Stomach (tissue), 9 donors: ENCODE measurements around the gene MLKL. TPM values are rescaled to one million over a fixed set of nuclear protein-coding genes. Genes with fewer than 3 reads are reported as not detected.

Source experiments
- DNase-seq, 2 donors: peaks; one replicate each; pipeline versions ENCODE4 v3.0.0 to v3.0.0-alpha.2; 2013 to 2019
- H3K27ac ChIP-seq, 5 donors: fragments of 200-600 bp in 4 of 5; sonication (generic) in 4 of 5; one replicate each; pipeline ENCODE4 v1.5.1; 2013 to 2019; ENCODE audit warnings: mild to moderate bottlenecking in 1 of 5, moderate library complexity in 1 of 5
- H3K27me3 ChIP-seq, 3 donors: fragments of 200-600 bp; sonication (generic); one replicate each; pipeline ENCODE4 v1.5.1; 2017 to 2019; ENCODE audit warnings: mixed run types in 1 of 3
- H3K36me3 ChIP-seq, 4 donors: fragments of 200-600 bp; sonication (generic); 1 replicate in 3 of 4; 2 replicates in 1 of 4; pipeline ENCODE4 v1.5.1; 2016 to 2019
- H3K4me1 ChIP-seq, 4 donors: fragments of 200-600 bp; sonication (generic); one replicate each; pipeline ENCODE4 v1.5.1; 2016 to 2019
- H3K4me3 ChIP-seq, 4 donors: fragments of 200-600 bp; sonication (generic) in 3 of 4; one replicate each; pipeline ENCODE4 v1.5.1; 2016 to 2019; ENCODE audit warnings: mild to moderate bottlenecking in 1 of 4
- H3K9me3 ChIP-seq, 4 donors: fragments of 200-600 bp; sonication (generic); one replicate each; pipeline ENCODE4 v1.5.1; 2016 to 2019
- EP300 ChIP-seq: sonication (generic); formaldehyde crosslinking; IDR thresholded peaks from one replicate; pipeline ENCODE4 v1.6.1; 2017; ENCODE audit warnings: antibody characterized with exemption
- POLR2A ChIP-seq, 4 donors: fragments of 450-650 bp; IDR thresholded peaks; one replicate each; pipeline ENCODE4 v1.6.1; 2016; ENCODE audit warnings: antibody characterized with exemption in 4 of 4, control low read depth in 2 of 4, mild to moderate bottlenecking in 1 of 4, moderate library complexity in 1 of 4
- POLR2AphosphoS5 ChIP-seq, 3 donors: sonication (generic); formaldehyde crosslinking; IDR thresholded peaks; one replicate each; pipeline ENCODE4 v1.6.1; 2016; ENCODE audit warnings: antibody characterized with exemption in 3 of 3
- WGBS, 5 donors: extraction: QIAGEN DNeasy Blood & Tissue Kit in 3 of 5; methylation state at CpG; one replicate each; pipeline versions ENCODE4 v1.1.5 to v1.1.7; 2013 to 2018; 5-methylcytosine and 5-hydroxymethylcytosine counted together
- intact Hi-C: fragments of 100-400 bp; cut with DNase I; formaldehyde crosslinking; loops from one replicate; pipeline ENCODE4 v1.15.1; 2023; ENCODE audit warnings: low total_unique reads
- polyA plus RNA-seq, 3 donors: library from polyadenylated mRNA; stranded (reverse); fragments of 200-250 nt; gene quantifications; one replicate each; pipeline ENCODE4 v1.2.3, GENCODE V29; 2013
- total RNA-seq, 5 donors: library from RNA; depleted of rRNA; stranded (reverse); fragments of >200 nt; gene quantifications; one replicate each; pipeline versions ENCODE4 v1.1.0 to v1.2.3, GENCODE V29; 2014 to 2016
- TF ChIP-seq, protein P1 (sequence below), 7 experiments: fragments of 450-650 bp in 4 of 7; fragments of 200-600 bp in 3 of 7; sonication (generic) in 3 of 7; IDR thresholded peaks; one replicate each; pipeline ENCODE4 v1.5.1; 2016 to 2019; ENCODE audit warnings: antibody characterized with exemption in 7 of 7, control low read depth in 2 of 7, mild to moderate bottlenecking in 1 of 7
- donor health status: healthy with polysubstance abuse.
- donor health status: Bipolar disorder and iron deficiency.
- donor health status: healthy.

Gene MLKL
- total and polyA plus RNA-seq, 8 donors: 6.7 to 23.3 (median 10.0) TPM

DNA sequence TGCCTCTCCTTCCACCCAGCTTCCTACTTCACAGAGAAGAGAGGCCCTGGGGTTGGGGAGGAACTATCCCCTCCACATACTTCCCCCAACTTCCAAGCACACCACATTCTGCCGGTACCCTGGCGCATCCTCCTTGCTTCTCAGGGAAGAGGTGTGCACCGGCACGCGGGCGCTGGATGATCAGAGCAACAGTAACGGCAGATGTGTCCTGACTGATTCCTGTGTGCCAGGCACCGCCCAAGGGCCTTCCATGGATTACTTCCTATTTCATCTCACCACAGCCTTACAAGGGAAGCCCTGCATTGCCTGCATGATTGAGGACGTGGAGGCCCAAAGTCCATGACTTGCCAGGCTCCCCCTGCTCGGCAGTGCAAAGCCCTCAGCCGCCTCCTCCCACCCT lies 21.1 kb upstream of the MLKL start:
- intact Hi-C loops: no loop called here

DNA sequence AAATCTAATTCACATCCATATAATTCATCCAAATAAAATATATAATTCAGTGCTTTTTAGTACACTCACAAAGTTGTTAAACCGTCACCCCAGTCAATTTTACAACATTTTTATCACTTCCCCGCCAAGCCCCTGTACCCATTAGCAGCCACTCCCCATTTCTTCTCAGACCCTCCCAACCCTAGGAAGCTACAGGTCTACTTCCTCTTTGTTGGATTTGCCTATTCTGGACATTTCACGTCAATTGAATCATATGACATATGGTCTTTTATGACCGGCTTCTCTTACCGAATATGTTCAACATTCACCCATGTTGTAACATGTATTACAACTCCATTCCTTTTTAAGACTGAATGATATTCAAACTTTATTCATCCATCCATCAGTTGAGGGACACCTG lies 19.9 kb upstream of the MLKL start:
- no peak for DNase-seq
- no peak overlapping the region for H3K4me3 ChIP-seq
- no peak overlapping the region for H3K27ac ChIP-seq
- WGBS, 5 donors: 76 to 90% (median 85%) methylated on average over 5 of the region's 5 CpGs
- H3K36me3 ChIP-seq: peaks cover 0 to 32% (median 12%) of the 10 kb centered on the region in 4 donors
- no peaks in the 10 kb centered on the region for H3K9me3 ChIP-seq
- no peaks in the 10 kb centered on the region for H3K27me3 ChIP-seq
- TF ChIP-seq POLR2AphosphoS5 (IDR thresholded peaks at IDR 0.05) (no peak), POLR2A (IDR thresholded peaks at IDR 0.05) (no peak), EP300 (no peak)
- TF ChIP-seq, protein P1, sequence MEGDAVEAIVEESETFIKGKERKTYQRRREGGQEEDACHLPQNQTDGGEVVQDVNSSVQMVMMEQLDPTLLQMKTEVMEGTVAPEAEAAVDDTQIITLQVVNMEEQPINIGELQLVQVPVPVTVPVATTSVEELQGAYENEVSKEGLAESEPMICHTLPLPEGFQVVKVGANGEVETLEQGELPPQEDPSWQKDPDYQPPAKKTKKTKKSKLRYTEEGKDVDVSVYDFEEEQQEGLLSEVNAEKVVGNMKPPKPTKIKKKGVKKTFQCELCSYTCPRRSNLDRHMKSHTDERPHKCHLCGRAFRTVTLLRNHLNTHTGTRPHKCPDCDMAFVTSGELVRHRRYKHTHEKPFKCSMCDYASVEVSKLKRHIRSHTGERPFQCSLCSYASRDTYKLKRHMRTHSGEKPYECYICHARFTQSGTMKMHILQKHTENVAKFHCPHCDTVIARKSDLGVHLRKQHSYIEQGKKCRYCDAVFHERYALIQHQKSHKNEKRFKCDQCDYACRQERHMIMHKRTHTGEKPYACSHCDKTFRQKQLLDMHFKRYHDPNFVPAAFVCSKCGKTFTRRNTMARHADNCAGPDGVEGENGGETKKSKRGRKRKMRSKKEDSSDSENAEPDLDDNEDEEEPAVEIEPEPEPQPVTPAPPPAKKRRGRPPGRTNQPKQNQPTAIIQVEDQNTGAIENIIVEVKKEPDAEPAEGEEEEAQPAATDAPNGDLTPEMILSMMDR (IDR thresholded peaks at IDR 0.05): no peak
- intact Hi-C loops: no loop called here
- peaks cover 0 to 3% (median 0%) of the 10 kb centered on the region in 4 donors for H3K4me1 ChIP-seq

More for the DNA sequence above, 21.1 kb upstream of the MLKL start:
- TF ChIP-seq, protein P1 (IDR thresholded peaks at IDR 0.05): no peak
- TF ChIP-seq EP300 (no peak), POLR2AphosphoS5 (IDR thresholded peaks at IDR 0.05) (no peak)
- no peak for DNase-seq
- H3K4me3 ChIP-seq: no peak overlapping the region
- no peaks in the 10 kb centered on the region for H3K27me3 ChIP-seq
- H3K27ac ChIP-seq: no peak overlapping the region
- peaks cover 0 to 3% (median 0%) of the 10 kb centered on the region in 4 donors for H3K4me1 ChIP-seq
- WGBS, 5 donors: 82 to 93% (median 90%) methylated on average over 11 of the region's 11 CpGs
- H3K36me3 ChIP-seq: peaks cover 0 to 27% (median 15%) of the 10 kb centered on the region in 4 donors
- peaks cover 0 to 3% (median 1%) of the 10 kb centered on the region in 4 donors for H3K9me3 ChIP-seq

DNA sequence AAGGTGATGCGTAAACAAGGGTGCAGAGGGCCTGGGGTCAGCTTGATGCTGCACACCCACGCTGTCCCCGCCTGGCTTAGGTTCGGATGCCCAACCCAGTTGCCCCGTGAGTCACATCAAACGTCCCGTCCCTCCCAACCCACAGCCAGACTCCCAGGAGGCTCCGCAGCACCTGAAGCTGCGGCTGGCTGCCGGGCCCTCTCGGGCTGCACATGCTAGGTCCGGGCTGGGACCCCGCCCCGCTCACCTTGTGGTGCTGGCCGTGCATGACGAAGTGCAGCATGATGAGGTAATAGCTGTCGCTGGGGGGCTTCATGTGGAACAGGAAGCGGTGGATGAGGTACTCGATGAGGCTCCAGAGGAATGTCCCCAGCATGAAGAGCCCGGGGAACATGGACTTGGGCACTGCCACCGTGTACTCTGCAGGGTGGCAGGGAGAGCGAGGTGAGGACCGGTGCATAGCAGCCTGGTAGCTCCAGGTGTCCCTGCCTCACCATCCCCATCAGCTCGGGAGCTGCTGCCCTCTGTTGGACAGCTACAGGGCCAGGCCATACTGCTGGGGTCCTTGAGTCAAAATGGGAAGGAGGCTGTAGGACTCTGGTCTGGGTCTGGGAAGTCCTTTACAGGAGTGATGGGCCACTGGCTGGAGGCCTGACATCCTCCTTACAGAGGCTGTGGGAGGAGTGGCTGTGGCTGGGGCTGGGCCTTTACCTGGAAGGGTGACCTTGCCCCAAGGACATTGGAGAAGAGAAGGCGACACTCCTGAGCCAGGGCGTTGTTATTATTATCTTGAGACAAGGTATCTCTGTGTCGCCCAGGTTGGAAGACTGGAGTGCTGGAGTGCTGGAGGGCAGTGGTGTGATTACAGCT lies 18.3 kb upstream of the MLKL start:
- no peaks in the 10 kb centered on the region for H3K27me3 ChIP-seq
- 88 to 93% (median 91%) methylated on average over 19 to 27 of the region's 27 CpGs for WGBS, 5 donors
- H3K9me3 ChIP-seq: no peaks in the 10 kb centered on the region
- H3K4me1 ChIP-seq: no peaks in the 10 kb centered on the region
- no peak for TF ChIP-seq POLR2AphosphoS5 (IDR thresholded peaks at IDR 0.05)
- TF ChIP-seq EP300: no peak
- no peak for TF ChIP-seq POLR2A (IDR thresholded peaks at IDR 0.05)
- TF ChIP-seq, protein P1 (IDR thresholded peaks at IDR 0.05): no peak
- intact Hi-C loops: no loop called here
- H3K4me3 ChIP-seq: no peak overlapping the region
- peaks cover 0 to 23% (median 9%) of the 10 kb centered on the region in 4 donors for H3K36me3 ChIP-seq
- DNase-seq: no peak
- H3K27ac ChIP-seq: no peak overlapping the region

DNA sequence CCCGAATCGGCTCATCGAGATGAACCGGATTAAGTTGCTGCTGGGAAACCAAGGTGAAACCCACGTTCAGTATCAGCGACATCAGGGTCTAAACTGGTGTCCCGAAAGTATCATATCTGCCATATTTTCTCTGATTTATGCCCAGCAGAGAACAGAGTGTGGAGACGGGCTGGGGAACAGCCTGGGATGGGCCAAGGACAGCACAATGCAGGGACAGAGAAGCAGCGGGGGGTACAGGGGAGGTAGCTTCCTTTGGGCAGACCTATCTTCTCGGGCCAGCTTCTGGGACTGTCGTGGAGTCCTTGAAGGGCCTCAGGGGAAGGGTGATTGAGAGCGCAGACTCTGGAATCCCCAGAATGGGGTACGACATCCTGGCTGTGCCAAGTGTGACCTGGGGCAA lies 17.5 kb upstream of the MLKL start:
- no peak overlapping the region for H3K4me3 ChIP-seq
- intact Hi-C loops: no loop called here
- no peak overlapping the region for H3K27ac ChIP-seq
- no peak for DNase-seq
- no peaks in the 10 kb centered on the region for H3K4me1 ChIP-seq
- no peaks in the 10 kb centered on the region for H3K27me3 ChIP-seq
- no peaks in the 10 kb centered on the region for H3K9me3 ChIP-seq
- 86 to 97% (median 93%) methylated on average over 12 to 13 of the region's 13 CpGs for WGBS, 5 donors
- TF ChIP-seq EP300: no peak
- TF ChIP-seq POLR2A (IDR thresholded peaks at IDR 0.05): no peak
- TF ChIP-seq POLR2AphosphoS5 (IDR thresholded peaks at IDR 0.05): no peak
- H3K36me3 ChIP-seq: peaks cover 0 to 21% (median 9%) of the 10 kb centered on the region in 4 donors

DNA sequence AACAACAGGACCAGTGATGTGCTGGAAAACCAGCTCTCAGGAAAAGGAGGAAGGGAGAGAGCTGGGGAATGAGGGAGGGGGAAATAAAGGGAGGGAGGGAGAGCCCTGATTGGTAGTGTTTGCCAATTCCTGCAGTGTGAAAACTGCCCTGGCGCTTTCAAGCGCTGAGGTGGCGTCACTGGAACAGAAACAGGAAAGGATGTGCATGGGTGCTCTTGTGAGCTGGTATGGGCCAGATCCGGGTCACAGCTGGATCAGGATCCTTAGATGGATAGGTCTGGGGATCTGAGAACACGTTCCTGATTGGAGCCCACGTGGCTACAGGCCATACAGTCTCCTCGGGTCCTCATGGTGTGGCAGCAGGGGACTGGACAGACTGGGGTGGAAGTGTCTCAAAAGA lies 16.7 kb upstream of the MLKL start:
- no peak for TF ChIP-seq POLR2AphosphoS5 (IDR thresholded peaks at IDR 0.05)
- TF ChIP-seq EP300: no peak
- TF ChIP-seq, protein P1 (IDR thresholded peaks at IDR 0.05): no peak
- TF ChIP-seq POLR2A (IDR thresholded peaks at IDR 0.05): no peak
- Histone ChIP-seq H3K27ac (no peak overlapping the region), H3K4me1 (no peaks in the 10 kb centered on the region), H3K9me3 (no peaks in the 10 kb centered on the region), H3K27me3 (no peaks in the 10 kb centered on the region), H3K36me3 (peaks cover 0 to 19% (median 9%) of the 10 kb centered on the region in 4 donors), H3K4me3 (no peak overlapping the region)
- no peak for DNase-seq
- 67 to 82% (median 76%) methylated on average over 7 of the region's 7 CpGs for WGBS, 5 donors
- intact Hi-C loops: no loop called here
